GM18907 (cell line): ENCODE measurements around the gene CHAD.
"Not testable (repeated sequence)": the region's sequence is repeated elsewhere in the genome, so short reads cannot be mapped to it uniquely, and the experiment has no call there.

Source experiments
- ATAC-seq: cut with Tn5 transposase; IDR thresholded peaks from one replicate; pipeline ENCODE4 v1.9.1; 2021; ENCODE audit warnings: mild to moderate bottlenecking, moderate library complexity; ENCODE audit not compliant: unreplicated experiment

CHAD gene

GRCh38 chr17:50475775-50476544, 7.3 kb upstream of the CHAD start:
- ATAC-seq, result not testable (repeated sequence)

GRCh38 chr17:50475362-50475761, 6.7 kb upstream of the CHAD start:
- ATAC-seq, result no peak

GRCh38 chr17:50474523-50474922, 5.8 kb upstream of the CHAD start:
- no peak for ATAC-seq

- ATAC-seq, result no peak
These were observed 5.2 kb upstream of the CHAD start for GRCh38 chr17:50473901-50474300.

- ATAC-seq, result not testable (repeated sequence)
These were observed 4.1 kb upstream of the CHAD start for GRCh38 chr17:50472761-50473161.

- ATAC-seq, result no peak
These were observed 3.6 kb upstream of the CHAD start for GRCh38 chr17:50472286-50472685.

GRCh38 chr17:50471009-50471905, 2.6 kb upstream of the CHAD start:
- ATAC-seq, result no peak

- no peak for ATAC-seq
These were observed 1.7 kb upstream of the CHAD start for GRCh38 chr17:50470426-50470825.

GRCh38 chr17:50469671-50470305, 1.1 kb upstream of the CHAD start:
- no peak for ATAC-seq

GRCh38 chr17:50469208-50469605, 527 bp upstream of the CHAD start:
- ATAC-seq, result no peak

GRCh38 chr17:50467855-50468303, 801 bp downstream of the CHAD start:
- no peak for ATAC-seq

GRCh38 chr17:50467114-50467854, 1.4 kb downstream of the CHAD start:
- ATAC-seq, result no peak

- ATAC-seq, result no peak
These were observed 2.1 kb downstream of the CHAD start for GRCh38 chr17:50466371-50467113.

GRCh38 chr17:50465635-50466034, 3.0 kb downstream of the CHAD start:
- no peak for ATAC-seq

- ATAC-seq, result no peak
These were observed 3.5 kb downstream of the CHAD start for GRCh38 chr17:50465171-50465570.

- ATAC-seq, result no peak
These were observed 3.9 kb downstream of the CHAD start for GRCh38 chr17:50464736-50465135.

- no peak for ATAC-seq
These were observed 4.6 kb downstream of the CHAD start for GRCh38 chr17:50464121-50464520.

- ATAC-seq, result no peak
These were observed 6.2 kb downstream of the CHAD start for GRCh38 chr17:50462446-50462845.

GRCh38 chr17:50461550-50462132, 7.0 kb downstream of the CHAD start:
- no peak for ATAC-seq
